MCF 10A (cell line): ENCODE results near the gene RER1. TPM values are rescaled to one million over a fixed set of nuclear protein-coding genes. Genes with fewer than 3 reads are reported as not detected.

Experiments used
- BruUV-seq: library from RNA; stranded (reverse); fragments of 400-500 nt; replicated peaks from 2 replicates; lab custom pipeline; 2021; lab: Mats Ljungman, UMichigan
- CTCF ChIA-PET: fragments of 300-600 bp; sonication (Branson Sonifier 250); formaldehyde crosslinking; extraction: SDS; loops from one replicate; lab custom pipeline; 2021; ENCODE audit warnings: antibody characterized with exemption, inconsistent platforms; lab: Yijun Ruan, JAX
- POLR2A ChIA-PET: fragments of 300-600, 350-650 bp; sonication (Branson Sonifier 250); formaldehyde crosslinking; extraction: SDS; loops from one replicate; lab custom pipeline; 2020; ENCODE audit warnings: antibody characterized with exemption, inconsistent platforms; lab: Yijun Ruan, JAX
- DNase-seq: peaks from one replicate; pipeline ENCODE4 v3.0.0-alpha.2; 2018; ENCODE audit not compliant: unreplicated experiment
- H3K27ac Mint-ChIP-seq: one replicate; pipeline ENCODE4 v1.8.0; 2022; ENCODE audit warnings: mild to moderate bottlenecking, low read depth, mixed read lengths; ENCODE audit not compliant: unreplicated experiment
- H3K27me3 Mint-ChIP-seq: one replicate; pipeline ENCODE4 v1.8.0; 2022; ENCODE audit warnings: mixed read lengths; ENCODE audit not compliant: insufficient read depth, unreplicated experiment
- H3K36me3 Mint-ChIP-seq: one replicate; pipeline ENCODE4 v1.8.0; 2022; ENCODE audit warnings: mild to moderate bottlenecking, moderate library complexity, mixed read lengths; ENCODE audit not compliant: insufficient read depth, unreplicated experiment
- H3K4me1 Mint-ChIP-seq: one replicate; pipeline ENCODE4 v1.8.0; 2022; ENCODE audit warnings: mixed read lengths; ENCODE audit not compliant: insufficient read depth, unreplicated experiment
- H3K4me3 Mint-ChIP-seq: one replicate; pipeline ENCODE4 v1.8.0; 2022; ENCODE audit warnings: mild to moderate bottlenecking, moderate library complexity, mixed read lengths; ENCODE audit not compliant: unreplicated experiment
- H3K9me3 Mint-ChIP-seq: one replicate; pipeline ENCODE4 v1.8.0; 2022; ENCODE audit warnings: mixed read lengths; ENCODE audit not compliant: unreplicated experiment
- intact Hi-C: fragments of 100-400 bp; cut with micrococcal nuclease; formaldehyde crosslinking; loops from 2 replicates; pipeline ENCODE4 v1.14.1; 2022
- total RNA-seq: library from RNA; stranded (reverse); gene quantifications from 2 replicates; pipeline ENCODE4 v1.2.3, GENCODE V29; 2022
- TF ChIP-seq, protein P1 (sequence below): fragments of 200-600 bp; IDR thresholded peaks from one replicate; pipeline ENCODE4 v1.8.0; 2022; ENCODE audit warnings: antibody characterized with exemption, mild to moderate bottlenecking; ENCODE audit not compliant: unreplicated experiment

Gene RER1
- total RNA-seq, 1 experiment from 2014 or later, result 172 TPM

DNA sequence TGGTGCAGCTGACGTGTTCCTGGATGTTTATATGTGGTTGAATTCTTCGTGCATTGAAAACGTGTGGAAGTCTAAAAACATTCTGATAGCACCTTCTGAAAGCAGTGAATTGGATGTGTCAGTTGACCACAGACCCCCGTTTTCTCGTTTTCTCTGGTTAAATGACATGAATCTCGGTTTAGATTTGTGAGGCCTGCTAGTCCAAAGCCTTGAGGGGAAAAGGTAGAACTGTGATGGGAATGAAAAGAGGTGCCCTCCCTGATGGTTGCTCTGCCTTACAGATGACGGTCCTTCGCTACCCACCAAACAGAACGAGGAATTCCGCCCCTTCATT, 8.9 kb downstream of the RER1 start:
- Mint-ChIP-seq H3K4me3 (no peak overlapping the region), H3K9me3 (no peaks in the 10 kb centered on the region), H3K27ac (no peak overlapping the region), H3K4me1 (no peaks in the 10 kb centered on the region), H3K36me3 (peaks cover 89% of the 10 kb centered on the region), H3K27me3 (no peaks in the 10 kb centered on the region)
- CTCF ChIA-PET, result interaction anchor here (0.9 kb wide), 1 partner anchor 206 kb away, joined by 3 read pairs; the partner anchor contains the start of gene FAAP20
- DNase-seq, result no peak
- TF ChIP-seq, protein P1, sequence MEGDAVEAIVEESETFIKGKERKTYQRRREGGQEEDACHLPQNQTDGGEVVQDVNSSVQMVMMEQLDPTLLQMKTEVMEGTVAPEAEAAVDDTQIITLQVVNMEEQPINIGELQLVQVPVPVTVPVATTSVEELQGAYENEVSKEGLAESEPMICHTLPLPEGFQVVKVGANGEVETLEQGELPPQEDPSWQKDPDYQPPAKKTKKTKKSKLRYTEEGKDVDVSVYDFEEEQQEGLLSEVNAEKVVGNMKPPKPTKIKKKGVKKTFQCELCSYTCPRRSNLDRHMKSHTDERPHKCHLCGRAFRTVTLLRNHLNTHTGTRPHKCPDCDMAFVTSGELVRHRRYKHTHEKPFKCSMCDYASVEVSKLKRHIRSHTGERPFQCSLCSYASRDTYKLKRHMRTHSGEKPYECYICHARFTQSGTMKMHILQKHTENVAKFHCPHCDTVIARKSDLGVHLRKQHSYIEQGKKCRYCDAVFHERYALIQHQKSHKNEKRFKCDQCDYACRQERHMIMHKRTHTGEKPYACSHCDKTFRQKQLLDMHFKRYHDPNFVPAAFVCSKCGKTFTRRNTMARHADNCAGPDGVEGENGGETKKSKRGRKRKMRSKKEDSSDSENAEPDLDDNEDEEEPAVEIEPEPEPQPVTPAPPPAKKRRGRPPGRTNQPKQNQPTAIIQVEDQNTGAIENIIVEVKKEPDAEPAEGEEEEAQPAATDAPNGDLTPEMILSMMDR, result no peak
- no TSS peak for BruUV-seq
- intact Hi-C loops, result no loop called here
- POLR2A ChIA-PET, result interaction anchor here (0.6 to 1.6 kb wide), 2 partner anchors 9 to 267 kb away, joined by 3 to 5 read pairs; partner anchors contain the start of genes MORN1 and RER1

DNA sequence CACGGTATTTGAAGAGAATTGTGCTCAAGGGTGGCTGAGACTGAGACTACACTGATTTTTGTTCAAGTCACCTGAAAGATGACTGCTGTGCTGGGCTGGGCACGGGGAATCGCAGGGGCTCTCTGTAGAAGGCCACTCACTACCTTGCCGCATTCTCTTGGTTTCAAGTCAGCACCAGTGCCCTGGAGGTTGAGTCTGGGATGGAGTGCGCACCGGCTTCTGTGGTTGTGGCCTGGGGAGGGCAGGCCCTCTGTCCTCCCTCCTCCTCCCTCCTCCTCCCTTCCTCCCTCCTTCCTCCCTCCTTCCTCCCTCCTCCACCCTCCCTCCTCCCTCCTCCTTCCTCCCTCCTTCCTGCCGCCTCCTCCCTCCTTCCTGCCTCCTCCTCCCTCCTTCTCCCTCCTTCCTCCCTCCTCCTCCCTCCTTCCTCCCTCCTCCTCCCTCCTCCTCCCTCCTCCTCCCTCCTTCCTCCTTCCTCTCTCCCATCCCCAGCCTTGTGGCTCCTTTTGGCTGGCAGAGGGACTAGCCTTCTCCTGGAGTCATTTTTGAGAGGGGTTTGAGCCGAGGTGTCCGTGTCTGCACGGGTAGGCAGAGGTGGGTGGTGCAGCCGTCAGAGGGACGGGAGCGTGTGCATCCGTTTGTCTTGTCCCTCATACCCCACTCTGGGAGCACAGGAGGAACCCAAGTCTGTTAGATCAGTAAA, 9.5 kb downstream of the RER1 start:
- Mint-ChIP-seq H3K27me3 (no peaks in the 10 kb centered on the region), H3K36me3 (peaks cover 83% of the 10 kb centered on the region), H3K9me3 (no peaks in the 10 kb centered on the region), H3K27ac (no peak overlapping the region), H3K4me1 (no peaks in the 10 kb centered on the region), H3K4me3 (no peak overlapping the region)
- BruUV-seq, result no TSS peak
- ChIA-PET CTCF (interaction anchor here (0.6 to 0.9 kb wide), 2 partner anchors 14 to 206 kb away, joined by 3 to 4 read pairs; partner anchors contain the start of gene FAAP20), POLR2A (interaction anchor here (0.6 to 2.2 kb wide), 4 partner anchors 9 to 268 kb away, joined by 3 to 9 read pairs (median 4); partner anchors contain the start of genes MORN1 and RER1)
- intact Hi-C loops, result no loop called here
- no peak for DNase-seq
- TF ChIP-seq, protein P1, result no peak

DNA sequence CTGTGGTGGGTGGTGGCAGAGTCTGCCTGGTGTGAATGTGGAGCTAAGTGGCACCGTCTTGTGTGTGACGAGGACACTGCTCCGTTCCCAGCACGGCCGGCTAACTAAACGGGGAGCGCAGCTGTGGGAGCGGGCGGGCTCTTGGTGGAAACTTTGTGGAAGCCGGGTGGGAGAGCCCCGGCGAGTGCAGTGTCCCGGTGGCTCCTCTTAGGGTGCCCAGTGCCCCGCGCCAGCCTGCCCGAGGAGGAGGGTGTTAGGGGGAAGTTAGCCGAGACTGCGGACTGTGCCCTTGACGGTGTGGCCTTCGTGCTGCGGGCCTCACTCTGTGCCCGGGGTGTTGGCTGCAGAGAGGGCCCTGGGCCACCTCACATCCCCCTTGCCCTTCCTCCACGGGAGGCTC, 10.8 kb downstream of the RER1 start:
- Mint-ChIP-seq H3K36me3 (peaks cover 81% of the 10 kb centered on the region), H3K4me1 (no peaks in the 10 kb centered on the region), H3K27ac (no peak overlapping the region), H3K4me3 (no peak overlapping the region), H3K27me3 (no peaks in the 10 kb centered on the region), H3K9me3 (no peaks in the 10 kb centered on the region)
- BruUV-seq, result no TSS peak
- ChIA-PET POLR2A (interaction anchor here (2.2 kb wide), 1 partner anchor 11 kb away, joined by 9 read pairs; the partner anchor contains the start of genes MORN1 and RER1), CTCF (no interaction called here)
- DNase-seq, result no peak
- TF ChIP-seq, protein P1, result no peak
- intact Hi-C loops, result no loop called here

DNA sequence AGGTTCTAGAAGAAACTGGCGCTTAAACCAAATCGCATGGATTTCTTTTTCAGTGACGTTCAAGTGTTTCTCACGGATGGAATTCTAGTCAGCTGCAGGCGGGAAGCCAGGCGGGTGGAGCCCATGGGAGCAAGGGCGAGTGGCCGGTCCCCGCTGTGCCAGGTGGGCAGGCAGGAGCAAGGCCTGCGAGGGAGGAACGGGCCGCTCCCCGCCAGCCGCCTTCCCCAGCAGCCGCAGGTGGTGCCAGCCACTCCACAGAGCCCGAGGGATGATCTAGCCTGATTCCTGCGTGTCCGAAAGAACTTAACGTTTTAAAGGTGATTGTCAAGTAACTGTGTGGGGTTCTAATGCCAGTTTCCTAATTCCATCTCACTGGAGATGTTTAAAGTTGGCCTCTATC, 11.6 kb downstream of the RER1 start:
- TSS peak; percentile 80 for BruUV-seq
- H3K27ac Mint-ChIP-seq, result no peak overlapping the region
- H3K4me3 Mint-ChIP-seq, result no peak overlapping the region
- H3K36me3 Mint-ChIP-seq, result peaks cover 74% of the 10 kb centered on the region
- DNase-seq, result no peak
- ChIA-PET POLR2A (interaction anchor here (2.2 kb wide), 1 partner anchor 12 kb away, joined by 9 read pairs; the partner anchor contains the start of genes MORN1 and RER1), CTCF (no interaction called here)
- H3K27me3 Mint-ChIP-seq, result no peaks in the 10 kb centered on the region
- H3K9me3 Mint-ChIP-seq, result no peaks in the 10 kb centered on the region
- no peaks in the 10 kb centered on the region for H3K4me1 Mint-ChIP-seq
- intact Hi-C loops, result no loop called here
- TF ChIP-seq, protein P1, result no peak
